ENCODE data around the gene KCNIP2. TPM values are rescaled to one million over a fixed set of nuclear protein-coding genes. Genes with fewer than 3 reads are reported as not detected.
A peak's percentile ranks its signal among the peaks of the same experiment; 100 is the strongest.

The KCNIP2 gene
- total RNA-seq, 2 donors from 2014 or later, result 1.8 to 13.5 TPM

DNA sequence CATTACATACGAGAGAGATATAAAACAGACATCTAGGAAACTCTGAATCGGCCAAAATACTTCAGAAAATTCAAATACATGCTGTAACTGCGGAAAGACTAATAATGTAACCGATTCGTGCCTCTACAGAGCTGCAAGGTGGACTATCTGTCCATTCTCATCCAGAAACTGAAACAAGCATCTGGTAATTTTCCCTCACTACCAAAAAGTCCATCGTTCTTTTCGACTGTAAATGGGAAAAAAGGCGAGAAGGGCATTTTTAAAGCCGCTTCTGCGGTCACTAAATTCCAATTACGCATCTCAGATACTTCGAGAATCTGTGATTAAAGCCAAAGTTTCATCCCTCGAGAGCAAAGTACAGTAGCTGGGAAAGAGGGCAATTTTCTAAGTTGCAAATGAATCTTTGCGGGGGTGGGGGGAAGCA lies 26.7 kb downstream of the KCNIP2 start:
- no peak for DNase-seq
- TF ChIP-seq CTCF (IDR thresholded peaks at IDR 0.05) (no peak), POLR2A (IDR thresholded peaks at IDR 0.05) (no peak)
- Histone ChIP-seq H3K36me3 (replicated peaks in 1 of 2; ENCODE audit: insufficient read depth in 1 of 2, low read depth in 2 of 2) (no peaks in the 10 kb centered on the region), H3K27ac (peak overlapping the region in 3 of 4 donors; percentile 71 to 91 (median 89)), H3K9me3 (no peaks in the 10 kb centered on the region), H3K27me3 (no peaks in the 10 kb centered on the region), H3K4me3 (peak overlapping the region; percentile 97 to 98), H3K4me1 (peaks cover 29% of the 10 kb centered on the region)
- intact Hi-C loops (cut with DNase I), result no loop called here
- ATAC-seq, result no peak
- WGBS, 2 donors, result 0 to 1% methylated on average over 14 of the region's 14 CpGs

- no peaks in the 10 kb centered on the region for H3K9me3 ChIP-seq
- H3K4me1 ChIP-seq, result peaks cover 29% of the 10 kb centered on the region
- H3K36me3 ChIP-seq (replicated peaks in 1 of 2; ENCODE audit: insufficient read depth in 1 of 2, low read depth in 2 of 2), result no peaks in the 10 kb centered on the region
- WGBS, 2 donors, result 1% methylated on average over 5 of the region's 5 CpGs
- no peak for ATAC-seq
- TF ChIP-seq POLR2A (IDR thresholded peaks at IDR 0.05), result no peak
- no peak for TF ChIP-seq CTCF (IDR thresholded peaks at IDR 0.05)
- peak overlapping the region in 1 of 4 donors; percentile 71 for H3K27ac ChIP-seq
- H3K27me3 ChIP-seq, result no peaks in the 10 kb centered on the region
- H3K4me3 ChIP-seq, result peak overlapping the region; percentile 97 to 98
- no peak for DNase-seq
- intact Hi-C loops (cut with DNase I), result no loop called here
These were observed 27.2 kb downstream of the KCNIP2 start for GRCh38 chr10:101816376-101816775.

- 78 to 85% methylated on average over 8 of the region's 8 CpGs for WGBS, 2 donors
- no peaks in the 10 kb centered on the region for H3K27me3 ChIP-seq
- DNase-seq (no peak), ATAC-seq (no peak)
- peaks cover 0 to 6% of the 10 kb centered on the region in 2 donors for H3K36me3 ChIP-seq (replicated peaks in 1 of 2; ENCODE audit: insufficient read depth in 1 of 2, low read depth in 2 of 2)
- no peak overlapping the region for H3K4me3 ChIP-seq
- TF ChIP-seq CTCF (IDR thresholded peaks at IDR 0.05) (no peak), POLR2A (IDR thresholded peaks at IDR 0.05) (no peak)
- intact Hi-C loops (cut with DNase I), result no loop called here
- H3K9me3 ChIP-seq, result no peaks in the 10 kb centered on the region
- peaks cover 28% of the 10 kb centered on the region for H3K4me1 ChIP-seq
- no peak overlapping the region for H3K27ac ChIP-seq
These were observed 29.0 kb downstream of the KCNIP2 start for GRCh38 chr10:101814466-101815071.

DNA sequence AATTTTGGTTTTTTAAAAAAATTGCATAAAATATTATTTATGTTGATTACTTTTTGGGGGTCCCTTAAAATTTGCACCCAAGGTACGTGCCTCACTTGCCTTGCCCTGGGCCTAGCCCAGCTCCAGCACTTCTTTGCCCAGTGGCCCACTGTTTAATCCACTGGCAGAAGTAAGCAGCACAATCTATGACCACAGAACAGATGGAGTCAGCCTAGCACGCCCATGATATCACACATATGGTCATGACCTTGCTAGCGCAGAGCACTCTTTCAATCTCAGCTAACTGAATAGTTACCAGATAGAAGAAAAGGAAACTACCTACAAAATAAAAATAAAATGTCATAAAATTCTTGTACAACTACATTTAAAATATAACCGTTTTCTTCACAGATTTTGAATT lies 31.0 kb downstream of the KCNIP2 start:
- Histone ChIP-seq H3K4me1 (peaks cover 19% of the 10 kb centered on the region), H3K27ac (no peak overlapping the region), H3K4me3 (no peak overlapping the region), H3K36me3 (replicated peaks in 1 of 2; ENCODE audit: insufficient read depth in 1 of 2, low read depth in 2 of 2) (peaks cover 0 to 12% of the 10 kb centered on the region in 2 donors), H3K9me3 (no peaks in the 10 kb centered on the region), H3K27me3 (no peaks in the 10 kb centered on the region)
- ATAC-seq (no peak), DNase-seq (no peak)
- WGBS, 2 donors, result 67 to 73% methylated on average over 4 of the region's 4 CpGs
- intact Hi-C loops (cut with DNase I), result no loop called here
- TF ChIP-seq POLR2A (IDR thresholded peaks at IDR 0.05) (no peak), CTCF (IDR thresholded peaks at IDR 0.05) (no peak)

DNA sequence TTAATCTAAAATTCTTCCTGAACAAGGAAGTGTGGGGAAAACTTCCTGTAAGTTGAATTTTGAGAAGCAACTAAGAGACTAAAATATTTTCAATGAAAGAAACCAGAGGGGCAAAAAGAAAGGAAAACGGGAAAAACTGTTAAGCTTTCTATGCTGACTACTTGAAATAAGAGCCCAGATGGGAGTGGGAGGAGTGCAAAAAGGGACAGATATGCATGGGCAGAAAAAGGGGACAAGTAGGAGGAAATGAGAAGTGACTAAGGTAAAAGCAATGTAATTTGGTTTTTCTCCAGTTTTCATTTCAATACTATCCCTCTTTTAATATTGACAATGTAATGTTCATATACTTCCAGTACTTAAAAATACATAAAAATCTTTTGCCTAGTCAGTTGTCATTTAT lies 36.4 kb downstream of the KCNIP2 start:
- intact Hi-C loops (cut with DNase I), result no loop called here
- H3K4me1 ChIP-seq, result no peaks in the 10 kb centered on the region
- DNase-seq (no peak), ATAC-seq (no peak)
- H3K27ac ChIP-seq, result no peak overlapping the region
- no peak overlapping the region for H3K4me3 ChIP-seq
- H3K9me3 ChIP-seq, result no peaks in the 10 kb centered on the region
- no peaks in the 10 kb centered on the region for H3K27me3 ChIP-seq
- H3K36me3 ChIP-seq (replicated peaks in 1 of 2; ENCODE audit: insufficient read depth in 1 of 2, low read depth in 2 of 2), result peaks cover 4 to 37% of the 10 kb centered on the region in 2 donors
- WGBS, 2 donors, result 84% methylated on average over 1 of the region's 1 CpG
- no peak for TF ChIP-seq CTCF (IDR thresholded peaks at IDR 0.05)
- no peak for TF ChIP-seq POLR2A (IDR thresholded peaks at IDR 0.05)
